GM19397 (cell line): ENCODE results near the gene KRTAP5-11.
"Not testable (repeated sequence)": the region's sequence is repeated elsewhere in the genome, so short reads cannot be mapped to it uniquely, and the experiment has no call there.

Source experiments
- ATAC-seq: cut with Tn5 transposase; IDR thresholded peaks from one replicate; pipeline ENCODE4 v1.9.1; 2021; ENCODE audit warnings: mild to moderate bottlenecking, moderate library complexity; ENCODE audit not compliant: unreplicated experiment

The KRTAP5-11 gene

DNA sequence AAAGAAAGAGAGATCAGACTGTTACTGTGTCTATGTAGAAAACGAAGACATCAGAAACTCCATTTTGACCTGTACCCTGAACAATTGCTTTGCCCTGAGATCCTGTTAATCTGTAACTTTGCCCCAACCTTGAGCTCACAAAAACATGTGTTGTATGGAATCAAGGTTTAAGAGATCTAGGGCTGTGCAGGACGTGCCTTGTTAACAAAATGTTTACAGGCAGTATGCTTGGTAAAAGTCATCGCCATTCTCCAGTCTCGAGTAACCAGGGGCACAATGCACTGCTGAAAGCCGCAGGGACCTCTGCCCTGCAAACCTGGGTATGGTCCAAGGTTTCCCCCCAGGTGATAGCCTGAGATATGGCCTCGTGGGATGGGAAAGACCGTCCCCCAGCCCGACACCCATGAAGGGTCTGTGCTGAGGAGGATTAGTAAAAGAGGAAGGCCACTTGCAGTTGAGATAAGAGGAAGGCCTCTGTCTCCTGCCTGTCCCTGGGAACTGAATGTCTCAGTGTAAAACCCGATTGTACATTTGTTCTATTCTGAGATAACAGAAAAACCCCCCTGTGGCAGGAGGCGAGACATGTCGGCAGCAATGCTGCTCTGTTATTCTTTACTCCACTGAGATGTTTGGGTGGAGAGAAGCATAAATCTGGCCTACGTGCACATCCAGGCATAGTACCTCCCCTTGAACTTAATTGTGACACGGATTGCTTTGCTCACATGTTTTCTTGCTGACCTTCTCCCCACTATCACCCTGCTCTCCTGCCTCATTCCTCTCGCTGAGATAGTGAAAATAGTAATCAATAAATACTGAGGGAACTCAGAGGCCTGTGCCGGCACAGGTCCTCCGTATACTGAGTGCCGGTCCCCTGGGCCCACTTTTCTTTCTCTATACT, 47.7 kb downstream of the KRTAP5-11 start:
- ATAC-seq = not testable (repeated sequence)

DNA sequence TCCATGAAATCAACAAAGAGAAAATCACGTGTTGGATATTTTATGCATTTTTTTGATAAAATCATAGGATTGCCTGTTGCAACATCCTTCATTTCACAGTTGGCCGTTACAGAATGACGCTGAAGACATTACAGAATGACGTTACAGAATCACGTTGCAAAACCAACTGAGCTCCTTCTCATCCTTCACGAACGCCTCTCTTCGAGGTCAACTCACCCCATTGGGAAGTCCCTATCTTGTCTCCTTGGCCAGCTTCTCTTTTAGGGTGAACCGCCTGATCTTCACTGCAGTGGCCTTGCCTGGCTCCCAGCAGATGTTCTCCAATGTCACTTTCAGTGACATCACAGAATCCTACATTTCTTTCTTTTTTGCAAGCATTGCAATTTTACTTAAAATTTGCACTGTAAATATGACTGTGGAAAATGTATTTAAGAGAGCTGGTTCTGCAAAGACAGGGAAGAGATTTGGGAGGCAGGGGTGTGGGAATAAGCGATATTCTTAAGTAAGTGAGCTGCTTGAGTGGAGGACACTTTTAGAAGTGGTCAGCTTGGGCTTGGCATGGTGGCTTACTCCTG, 50.6 kb downstream of the KRTAP5-11 start:
- ATAC-seq = no peak
